Measurements from ENCODE around the gene COPZ1.

- TF ChIP-seq EZH2phosphoT487 (IDR thresholded peaks at IDR 0.05; ENCODE audit: insufficient read depth, low read depth) (no peak), EZH2 (IDR thresholded peaks at IDR 0.05; ENCODE audit: insufficient read depth, poor library complexity, severe bottlenecking) (no peak)
Measured at GRCh38 chr12:54356228-54356627, 31.3 kb downstream of the COPZ1 start.

All from GM23248 (cell line).